IMR-90 (cell line): ENCODE data around the gene MX1. TPM values are rescaled to one million over a fixed set of nuclear protein-coding genes. Genes with fewer than 3 reads are reported as not detected.
A peak's percentile ranks its signal among the peaks of the same experiment; 100 is the strongest.

Experiments
- ATAC-seq: fragments of 200-7000 bp; cut with Tn5 transposase; 2 replicates; pipeline ENCODE4 v1.9.1; 2020; ENCODE audit warnings: low read depth, mild to moderate bottlenecking, moderate library complexity
- BruUV-seq: library from RNA; stranded (reverse); fragments of 400-500 nt; replicated peaks from 2 replicates; lab custom pipeline; 2021; lab: Mats Ljungman, UMichigan
- CTCF ChIA-PET: fragments of 300-600 bp; formaldehyde crosslinking; extraction: SDS; loops from one replicate; lab custom pipeline; 2021; ENCODE audit warnings: antibody characterized with exemption; lab: Yijun Ruan, JAX
- POLR2A ChIA-PET: fragments of 300-600 bp; sonication (Branson Sonifier 250); formaldehyde crosslinking; loops from one replicate; lab custom pipeline; 2022; ENCODE audit warnings: antibody characterized with exemption; ENCODE audit not compliant: unreplicated experiment; lab: Charles Lee
- DNase-seq: peaks from one replicate; pipeline ENCODE4 v3.0.0; 2013
- H2AFZ ChIP-seq: replicated peaks from 2 replicates; pipeline ENCODE3; 2013; ENCODE audit warnings: low read length, mild to moderate bottlenecking; ENCODE audit not compliant: poor library complexity
- H2AK5ac ChIP-seq: 2 replicates; pipeline ENCODE4 v1.6.1; 2013; ENCODE audit warnings: low read depth, low read length, inconsistent platforms
- H2AK9ac ChIP-seq: replicated peaks from 2 replicates; pipeline ENCODE3; 2013; ENCODE audit warnings: mild to moderate bottlenecking, low read depth, low read length, moderate library complexity; ENCODE audit not compliant: poor library complexity
- H2BK120ac ChIP-seq: 2 replicates; pipeline ENCODE4 v1.6.1; 2013; ENCODE audit warnings: low read depth, low read length, inconsistent platforms
- H2BK15ac ChIP-seq: 3 replicates; pipeline ENCODE4 v1.6.1; 2013; ENCODE audit warnings: low read depth, low read length, inconsistent platforms
- H2BK20ac ChIP-seq: 2 replicates; pipeline ENCODE4 v1.6.1; 2013; ENCODE audit warnings: low read depth, mild to moderate bottlenecking, inconsistent platforms, low read length, moderate library complexity
- H2BK5ac ChIP-seq: 2 replicates; pipeline ENCODE4 v1.6.1; 2013; ENCODE audit warnings: mild to moderate bottlenecking, low read depth, low read length, inconsistent platforms; ENCODE audit not compliant: poor library complexity, severe bottlenecking
- H3K14ac ChIP-seq: replicated peaks from 2 replicates; pipeline ENCODE4 v1.6.1; 2013; ENCODE audit warnings: low read depth, low read length, inconsistent platforms
- H3K18ac ChIP-seq: 2 replicates; pipeline ENCODE4 v1.6.1; 2013; ENCODE audit warnings: low read depth, low read length, control low read depth
- H3K23ac ChIP-seq: 2 replicates; pipeline ENCODE4 v1.6.1; 2013; ENCODE audit warnings: low read depth, low read length, inconsistent platforms
- H3K27ac ChIP-seq: 2 replicates; pipeline ENCODE4 v1.5.1; 2013; ENCODE audit warnings: mild to moderate bottlenecking, control low read depth, low read length; ENCODE audit not compliant: insufficient read depth
- H3K27me3 ChIP-seq: 2 replicates; pipeline ENCODE4 v1.6.1; 2013; ENCODE audit warnings: low read length; ENCODE audit not compliant: control insufficient read depth, insufficient read depth
- H3K36me3 ChIP-seq: 2 replicates; pipeline ENCODE4 v1.6.1; 2013; ENCODE audit warnings: low read length, mixed read lengths; ENCODE audit not compliant: control insufficient read depth, insufficient read depth
- H3K4ac ChIP-seq: 2 replicates; pipeline ENCODE4 v1.6.1; 2013; ENCODE audit warnings: low read depth, low read length, inconsistent platforms
- H3K4me1 ChIP-seq: 2 replicates; pipeline ENCODE4 v1.6.1; 2013; ENCODE audit warnings: low read length, mixed read lengths; ENCODE audit not compliant: control insufficient read depth, insufficient read depth
- H3K4me2 ChIP-seq: 2 replicates; pipeline ENCODE4 v1.6.1; 2013; ENCODE audit warnings: low read depth, mild to moderate bottlenecking, control low read depth, low read length, moderate library complexity
- H3K4me3 ChIP-seq: 2 replicates; pipeline ENCODE4 v1.5.1; 2013; ENCODE audit warnings: low read depth, mild to moderate bottlenecking, control low read depth, low read length, moderate library complexity; ENCODE audit not compliant: insufficient read depth
- H3K56ac ChIP-seq: 2 replicates; pipeline ENCODE4 v1.6.1; 2013; ENCODE audit warnings: low read length, inconsistent platforms; ENCODE audit not compliant: insufficient read depth; ENCODE audit errors: extremely low read depth
- H3K79me1 ChIP-seq, 2 experiments: 2 replicates each; pipeline ENCODE4 v1.6.1; 2013; ENCODE audit warnings: low read length in 2 of 2, inconsistent platforms in 1 of 2, low read depth in 1 of 2
- H3K9ac ChIP-seq: 2 replicates; pipeline ENCODE4 v1.6.1; 2013; ENCODE audit warnings: low read depth, low read length, control low read depth
- H3K9me1 ChIP-seq: 2 replicates; pipeline ENCODE4 v1.6.1; 2013; ENCODE audit warnings: low read length, inconsistent platforms; ENCODE audit not compliant: insufficient read depth
- H3K9me3 ChIP-seq: 2 replicates; pipeline ENCODE4 v1.6.1; 2013; ENCODE audit warnings: low read length; ENCODE audit not compliant: control insufficient read depth, insufficient read depth
- H4K20me1 ChIP-seq: 2 replicates; pipeline ENCODE4 v1.6.1; 2013; ENCODE audit warnings: low read length, inconsistent platforms; ENCODE audit not compliant: insufficient read depth
- H4K5ac ChIP-seq: 2 replicates; pipeline ENCODE4 v1.6.1; 2013; ENCODE audit warnings: mild to moderate bottlenecking, low read depth, low read length, control low read depth
- H4K8ac ChIP-seq, 2 experiments: 2 replicates each; pipeline ENCODE4 v1.6.1; 2013; ENCODE audit warnings: low read depth in 2 of 2, low read length in 2 of 2, control low read depth in 1 of 2, inconsistent platforms in 1 of 2
- H4K91ac ChIP-seq: 2 replicates; pipeline ENCODE4 v1.6.1; 2013; ENCODE audit warnings: low read depth, low read length, inconsistent platforms; ENCODE audit not compliant: insufficient read depth
- BHLHE40 ChIP-seq: fragments of 150-350 bp; IDR thresholded peaks from 2 replicates; pipeline ENCODE4 v1.6.1; 2016; ENCODE audit warnings: mild to moderate bottlenecking, low read depth, low read length
- CEBPB ChIP-seq: IDR thresholded peaks from 2 replicates; pipeline ENCODE4 v1.6.1; 2012; ENCODE audit warnings: low read depth, low read length, improper control_type of control experiment
- CHD1 ChIP-seq: IDR thresholded peaks from 2 replicates; pipeline ENCODE4 v1.6.1; 2012; ENCODE audit warnings: low read depth, low read length, improper control_type of control experiment
- CTCF ChIP-seq: conservative IDR thresholded peaks from 2 replicates; pipeline ENCODE4 v1.5.1; 2012; ENCODE audit warnings: mild to moderate bottlenecking, low read depth, low read length, improper control_type of control experiment
- ELK1 ChIP-seq: fragments of 150-350 bp; IDR thresholded peaks from 2 replicates; pipeline ENCODE4 v1.6.1; 2016; ENCODE audit warnings: low read depth, mild to moderate bottlenecking, low read length, moderate library complexity, borderline replicate concordance
- FOS ChIP-seq: fragments of 150-350 bp; IDR thresholded peaks from 2 replicates; pipeline ENCODE4 v1.6.1; 2016; ENCODE audit warnings: low read depth, low read length
- MAFK ChIP-seq: IDR thresholded peaks from 2 replicates; pipeline ENCODE4 v1.6.1; 2012; ENCODE audit warnings: low read depth, low read length, improper control_type of control experiment
- MAZ ChIP-seq: IDR thresholded peaks from 2 replicates; pipeline ENCODE4 v1.6.1; 2012; ENCODE audit warnings: low read depth, mild to moderate bottlenecking, low read length, improper control_type of control experiment, moderate library complexity, borderline replicate concordance
- MXI1 ChIP-seq: IDR thresholded peaks from 2 replicates; pipeline ENCODE4 v1.6.1; 2012; ENCODE audit warnings: low read depth, mild to moderate bottlenecking, low read length, moderate library complexity, borderline replicate concordance
- NFE2L2 ChIP-seq: fragments of 150-350 bp; IDR thresholded peaks from 2 replicates; pipeline ENCODE4 v1.6.1; 2016; ENCODE audit warnings: low read depth, mild to moderate bottlenecking, low read length
- POLR2A ChIP-seq: IDR thresholded peaks from 2 replicates; pipeline ENCODE4 v1.6.1; 2012; ENCODE audit warnings: mild to moderate bottlenecking, low read depth, low read length
- RAD21 ChIP-seq: IDR thresholded peaks from 2 replicates; pipeline ENCODE4 v1.6.1; 2012; ENCODE audit warnings: low read length, improper control_type of control experiment
- RCOR1 ChIP-seq: IDR thresholded peaks from 2 replicates; pipeline ENCODE4 v1.6.1; 2012; ENCODE audit warnings: mild to moderate bottlenecking, low read length, improper control_type of control experiment; ENCODE audit not compliant: insufficient replicate concordance
- RFX5 ChIP-seq: IDR thresholded peaks from 2 replicates; pipeline ENCODE4 v1.8.0; 2012; ENCODE audit warnings: low read depth, mild to moderate bottlenecking, low read length, moderate library complexity
- USF2 ChIP-seq: fragments of 150-350 bp; IDR thresholded peaks from 2 replicates; pipeline ENCODE4 v1.6.1; 2017; ENCODE audit warnings: mild to moderate bottlenecking, antibody characterized with exemption, low read length, low read depth
- WGBS, 2 experiments: methylation state at CpG; one replicate each; pipeline versions ENCODE4 v1.1.5 to v1.1.7; 2013; ENCODE audit warnings: missing lambda C conversion rate in 2 of 2; ENCODE audit not compliant: insufficient read length in 1 of 2; ENCODE audit errors: extremely low coverage in 2 of 2; 5-methylcytosine and 5-hydroxymethylcytosine counted together
- dilution Hi-C: fragments of 300-500 bp; cut with HindIII; formaldehyde crosslinking; loops from one replicate; pipeline ENCODE4 v1.14.3; 2018; ENCODE audit warnings: low sequenced_read_pairs; ENCODE audit not compliant: unreplicated experiment
- in situ Hi-C: fragments of 300-500 bp; cut with MboI; formaldehyde crosslinking; loops from 3 replicates; pipeline ENCODE4 v1.14.3; 2019; ENCODE audit warnings: low sequenced_read_pairs, inconsistent platforms, mixed read lengths
- intact Hi-C: fragments of 100-400 bp; cut with micrococcal nuclease; formaldehyde crosslinking; loops from 2 replicates; pipeline ENCODE4 v1.10.0; 2022
- polyA plus RNA-seq, 3 experiments: library from polyadenylated mRNA; depleted of rRNA; stranded (reverse); fragments of >200 nt; gene quantifications; 2 replicates each; pipeline ENCODE4 v1.2.3, GENCODE V29; 2012; ENCODE audit warnings: low replicate concordance in 1 of 3
- total RNA-seq: library from RNA; depleted of rRNA; stranded (reverse); fragments of >200 nt; gene quantifications from 2 replicates; pipeline ENCODE4 v1.2.3, GENCODE V29; 2012

MX1 gene
- total and polyA plus RNA-seq, 2 of the 4 experiments (the other 2 are of a cell fraction) = 1.0 to 2.5 TPM

- no peaks in the 10 kb centered on the region for H3K27me3 ChIP-seq
- ChIA-PET CTCF (no interaction called here), POLR2A (interaction anchor here (0.6 kb wide), 1 partner anchor 25 kb away, joined by 4 read pairs; no protein-coding TSS in a partner anchor)
- no peak overlapping the region for H2BK5ac ChIP-seq
- TF ChIP-seq RFX5 (no peak), USF2 (no peak), MAZ (no peak), RAD21 (no peak), ELK1 (no peak), POLR2A (no peak), CTCF (no peak), NFE2L2 (no peak), RCOR1 (no peak), FOS (no peak), CEBPB (no peak), CHD1 (no peak), BHLHE40 (no peak), MAFK (no peak), MXI1 (no peak)
- no peak overlapping the region for H2AK5ac ChIP-seq
- dilution Hi-C loops = no loop called here
- H2BK120ac ChIP-seq = no peak overlapping the region
- H3K27ac ChIP-seq = no peak overlapping the region
- H3K23ac ChIP-seq = no peak overlapping the region
- no peak overlapping the region for H2AK9ac ChIP-seq
- H2BK15ac ChIP-seq = no peak overlapping the region
- H2AFZ ChIP-seq = no peak overlapping the region
- no TSS peak for BruUV-seq
- no peak overlapping the region for H3K4me3 ChIP-seq
- H4K20me1 ChIP-seq = no peaks in the 10 kb centered on the region
- in situ Hi-C loops = no loop called here
- H3K18ac ChIP-seq = no peak overlapping the region
- H4K5ac ChIP-seq = no peak overlapping the region
- intact Hi-C loops = no loop called here
- H3K56ac ChIP-seq = no peak overlapping the region
- H4K91ac ChIP-seq = no peak overlapping the region
- no peak overlapping the region for H2BK20ac ChIP-seq
- H3K9ac ChIP-seq = no peak overlapping the region
- ATAC-seq = no peak
- no peaks in the 10 kb centered on the region for H3K9me1 ChIP-seq
- 19% methylated on average over 4 of the region's 8 CpGs; no CpG with 5 or more reads in 1 of the 2 experiments for WGBS, 2 experiments
- no peak overlapping the region for H3K4me2 ChIP-seq
- no peaks in the 10 kb centered on the region for H3K36me3 ChIP-seq
- peaks cover 3% of the 10 kb centered on the region; the same call in 1 of the 2 replicates for H3K4me1 ChIP-seq
- H3K4ac ChIP-seq = no peak overlapping the region
- peak; percentile 80 for DNase-seq
- H3K79me1 ChIP-seq = no peaks in the 10 kb centered on the region
- H3K14ac ChIP-seq = no peak overlapping the region
- no peaks in the 10 kb centered on the region for H3K9me3 ChIP-seq
- H4K8ac ChIP-seq = no peak overlapping the region
These were observed 55.2 kb downstream of the MX1 start for GRCh38 chr21:41481191-41481590.
